A673 (cell line): Measurements from ENCODE around the gene BCAS1.

Experiments used
- CTCF ChIP-seq: fragments of 300-800, 200-600 bp; sonication (generic); conservative IDR thresholded peaks from 2 replicates; pipeline ENCODE4 v1.5.1; 2017; ENCODE audit warnings: low read depth, mild to moderate bottlenecking, antibody characterized with exemption, low read length, moderate library complexity, mixed read lengths
- EZH2 ChIP-seq: fragments of 200-600 bp; sonication (generic); IDR thresholded peaks from 2 replicates; pipeline ENCODE4 v1.6.1; 2017; ENCODE audit warnings: borderline replicate concordance, low read depth, mild to moderate bottlenecking, mixed read lengths, antibody characterized with exemption, low read length; ENCODE audit not compliant: poor library complexity, severe bottlenecking

- TF ChIP-seq EZH2 (no peak), CTCF (no peak)
Observed at GRCh38 chr20:53940360-53940702, 130.1 kb downstream of the BCAS1 start.
